HG02973 (cell line): ENCODE data around the gene PLXNA2.

Source experiments
- ATAC-seq: cut with Tn5 transposase; IDR thresholded peaks from one replicate; pipeline ENCODE4 v1.9.1; 2021; ENCODE audit warnings: moderate library complexity; ENCODE audit not compliant: unreplicated experiment

PLXNA2 gene

GRCh38 chr1:208006258-208006920 lies 237.8 kb downstream of the PLXNA2 start:
- ATAC-seq: no peak

DNA sequence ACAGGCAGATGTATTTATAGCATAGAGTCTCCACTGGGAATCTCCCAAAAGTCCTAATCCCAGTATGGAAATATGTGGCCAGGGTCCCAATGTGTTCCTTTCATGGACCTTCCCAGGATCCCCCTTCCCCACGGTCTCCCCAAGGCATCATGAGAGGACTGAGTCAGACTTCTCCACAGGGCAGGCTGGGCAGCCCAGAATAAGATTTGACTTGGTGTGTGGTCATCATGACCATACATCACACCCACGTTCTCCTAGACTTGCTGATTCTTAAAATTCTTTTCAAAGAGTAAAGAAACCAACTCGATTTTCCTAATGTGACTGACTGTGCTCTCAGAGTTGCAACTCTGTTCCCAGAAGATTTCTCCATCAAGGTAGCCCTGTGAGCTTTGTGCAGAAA lies 239.3 kb downstream of the PLXNA2 start:
- no peak for ATAC-seq

DNA sequence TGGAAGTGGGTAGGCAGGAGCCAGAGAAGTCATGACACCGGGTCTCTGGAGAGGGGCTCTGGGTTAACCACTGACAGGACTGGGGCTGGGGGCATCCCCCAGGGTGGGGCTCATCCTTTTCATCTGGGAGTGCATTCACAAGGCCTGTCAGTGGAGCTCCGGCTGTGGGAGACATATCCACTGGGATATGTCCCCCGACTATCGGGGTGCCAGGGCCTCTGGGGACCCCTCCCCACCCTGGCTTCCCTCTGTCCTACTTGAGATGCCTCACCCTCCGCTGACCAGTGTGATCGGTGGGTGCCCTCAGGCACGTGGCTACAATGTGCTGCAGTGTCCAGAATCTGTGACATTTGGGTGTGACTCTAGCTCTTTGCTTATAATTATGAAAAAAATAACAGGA lies 240.9 kb downstream of the PLXNA2 start:
- no peak for ATAC-seq

DNA sequence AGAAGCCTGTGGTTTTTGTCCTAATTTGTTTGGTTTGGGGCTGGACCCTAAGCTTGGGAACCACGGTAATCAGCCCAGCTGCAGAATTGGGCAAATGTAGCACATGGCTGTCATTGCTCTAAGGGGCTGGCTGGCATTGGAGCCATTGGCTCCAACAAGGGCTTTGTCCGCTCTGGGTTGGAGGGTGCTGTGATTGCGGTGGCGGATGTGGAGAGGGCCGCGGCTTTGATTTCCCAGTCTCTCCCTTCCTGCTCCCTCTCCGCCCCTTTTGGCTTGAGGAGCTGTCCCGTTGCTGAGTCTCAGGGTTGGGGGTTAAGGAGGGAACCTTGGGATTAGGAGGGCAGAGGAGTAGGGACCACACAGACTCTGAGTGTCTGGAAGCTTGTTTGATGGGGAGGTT lies 241.5 kb downstream of the PLXNA2 start:
- ATAC-seq: no peak

GRCh38 chr1:208002078-208002477 lies 242.1 kb downstream of the PLXNA2 start:
- ATAC-seq: no peak

GRCh38 chr1:208000504-208000903 lies 243.7 kb downstream of the PLXNA2 start:
- ATAC-seq: no peak

DNA sequence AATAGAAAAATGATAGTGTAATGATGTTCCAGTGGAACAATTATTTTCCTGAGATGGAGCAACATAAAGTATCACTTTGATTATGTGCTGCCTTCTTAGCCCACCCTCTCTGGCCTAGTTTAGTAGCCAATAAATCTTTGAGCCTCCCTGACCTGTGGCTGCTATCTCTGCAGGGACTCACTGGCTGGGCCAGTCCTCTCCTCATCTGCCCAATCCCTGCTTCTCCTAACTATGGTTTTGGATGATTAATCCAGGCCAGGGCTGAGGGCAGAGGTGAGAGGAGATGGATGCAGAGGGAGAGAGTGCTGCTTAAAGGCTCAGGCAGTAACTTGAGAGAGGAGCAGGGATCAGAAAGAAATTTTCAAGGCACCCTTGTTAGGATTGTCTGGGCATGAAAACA lies 244.2 kb downstream of the PLXNA2 start:
- no peak for ATAC-seq

DNA sequence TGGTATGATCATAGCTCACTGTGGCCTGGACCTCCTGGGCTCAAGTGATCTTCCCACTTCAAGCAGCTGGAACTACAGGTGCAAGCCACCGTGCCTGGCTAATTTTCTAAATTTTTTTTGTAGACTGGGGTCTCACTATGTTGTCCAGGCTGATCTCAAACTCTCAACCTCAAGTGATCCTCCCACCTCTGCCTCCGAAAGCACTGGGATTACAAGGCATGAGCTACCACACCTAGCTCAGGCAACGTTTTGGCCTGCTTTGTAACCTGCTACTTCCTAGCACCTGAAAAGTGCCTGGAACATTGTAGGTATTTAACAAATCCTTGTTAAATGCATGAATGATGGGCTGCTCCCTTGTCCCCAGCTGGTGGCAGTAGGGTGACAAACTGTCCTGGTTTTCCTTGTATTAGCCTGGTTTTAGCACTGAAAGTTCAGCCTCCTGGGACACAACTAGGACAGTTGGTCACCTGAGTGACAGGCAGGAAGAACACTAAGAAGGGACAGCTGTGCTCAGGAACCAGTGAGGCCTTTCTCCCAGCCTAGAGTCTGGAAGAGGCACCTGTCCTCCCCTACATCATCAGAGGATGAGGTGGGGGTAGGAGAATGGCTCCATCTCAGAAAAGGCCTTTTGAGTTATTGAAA lies 244.8 kb downstream of the PLXNA2 start:
- ATAC-seq: no peak

DNA sequence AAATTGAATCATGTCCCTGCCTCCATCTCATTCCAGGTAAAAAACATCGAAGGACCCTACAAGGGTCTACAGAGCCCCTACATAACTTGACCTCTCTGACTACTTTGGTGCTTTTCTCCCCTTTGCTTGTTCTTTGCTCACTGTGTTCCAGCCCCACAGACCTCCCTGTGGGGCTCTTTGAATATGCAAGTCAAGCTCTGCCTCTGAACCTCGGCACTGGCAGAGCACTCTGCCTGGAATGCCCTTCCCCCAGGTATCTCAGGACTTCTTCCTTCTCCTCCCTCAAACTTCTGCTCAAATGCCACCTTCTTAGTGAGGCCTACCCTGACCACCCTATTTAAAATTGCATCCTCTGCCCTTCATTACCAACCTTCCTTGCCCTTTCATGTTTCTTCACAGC lies 245.5 kb downstream of the PLXNA2 start:
- no peak for ATAC-seq

GRCh38 chr1:207997486-207998268 lies 246.5 kb downstream of the PLXNA2 start:
- peak; percentile 87 for ATAC-seq

DNA sequence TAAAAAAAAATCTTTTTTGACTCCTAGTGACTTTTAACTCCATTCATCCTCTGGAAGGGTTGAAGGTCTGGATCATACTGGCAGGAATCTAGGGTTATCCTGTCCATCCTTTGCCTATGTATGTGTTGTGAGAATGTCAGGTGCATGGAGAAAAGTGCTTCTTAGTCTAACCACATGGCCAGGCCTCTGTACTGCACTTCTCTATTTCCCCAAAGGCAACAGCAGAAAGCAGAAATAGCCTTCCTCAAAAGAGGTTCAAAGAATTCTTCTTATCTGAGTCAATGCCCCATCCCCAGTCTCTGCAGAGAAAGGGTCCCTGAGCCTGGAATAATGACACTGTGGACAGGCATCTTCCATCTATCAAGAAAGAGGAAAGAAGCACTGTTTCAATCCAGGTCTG lies 247.5 kb downstream of the PLXNA2 start:
- ATAC-seq: no peak

GRCh38 chr1:207995576-207995975 lies 248.6 kb downstream of the PLXNA2 start:
- ATAC-seq: no peak

- no peak for ATAC-seq
Measured at GRCh38 chr1:207993477-207994445, 250.4 kb downstream of the PLXNA2 start.

DNA sequence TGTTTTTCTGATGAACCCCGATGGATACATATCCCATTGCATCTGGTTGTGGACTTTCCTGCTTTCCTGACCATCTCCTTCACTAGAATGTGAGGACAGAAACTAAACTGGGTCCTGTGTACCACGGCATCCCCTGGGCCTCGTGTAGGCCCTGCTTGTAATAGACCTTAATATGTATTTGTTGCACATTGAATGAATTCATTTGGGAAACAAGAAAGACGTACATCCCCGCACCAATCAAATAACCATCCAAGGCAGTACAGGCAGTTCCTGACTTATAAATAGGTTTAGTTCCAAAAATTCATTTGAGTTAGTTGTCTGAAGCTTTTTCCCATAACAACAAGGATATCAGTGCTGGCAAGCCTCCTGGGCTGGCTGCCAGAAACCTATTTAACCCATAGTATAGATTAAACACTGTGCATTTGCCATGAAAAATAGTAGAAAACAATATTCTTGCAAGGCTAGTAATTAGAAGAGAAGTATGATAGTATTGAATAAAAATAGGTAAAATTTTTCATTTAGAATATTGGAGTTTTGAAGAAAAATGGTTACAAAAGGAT lies 251.4 kb downstream of the PLXNA2 start:
- ATAC-seq: no peak

GRCh38 chr1:207991583-207992026 lies 252.6 kb downstream of the PLXNA2 start:
- no peak for ATAC-seq

DNA sequence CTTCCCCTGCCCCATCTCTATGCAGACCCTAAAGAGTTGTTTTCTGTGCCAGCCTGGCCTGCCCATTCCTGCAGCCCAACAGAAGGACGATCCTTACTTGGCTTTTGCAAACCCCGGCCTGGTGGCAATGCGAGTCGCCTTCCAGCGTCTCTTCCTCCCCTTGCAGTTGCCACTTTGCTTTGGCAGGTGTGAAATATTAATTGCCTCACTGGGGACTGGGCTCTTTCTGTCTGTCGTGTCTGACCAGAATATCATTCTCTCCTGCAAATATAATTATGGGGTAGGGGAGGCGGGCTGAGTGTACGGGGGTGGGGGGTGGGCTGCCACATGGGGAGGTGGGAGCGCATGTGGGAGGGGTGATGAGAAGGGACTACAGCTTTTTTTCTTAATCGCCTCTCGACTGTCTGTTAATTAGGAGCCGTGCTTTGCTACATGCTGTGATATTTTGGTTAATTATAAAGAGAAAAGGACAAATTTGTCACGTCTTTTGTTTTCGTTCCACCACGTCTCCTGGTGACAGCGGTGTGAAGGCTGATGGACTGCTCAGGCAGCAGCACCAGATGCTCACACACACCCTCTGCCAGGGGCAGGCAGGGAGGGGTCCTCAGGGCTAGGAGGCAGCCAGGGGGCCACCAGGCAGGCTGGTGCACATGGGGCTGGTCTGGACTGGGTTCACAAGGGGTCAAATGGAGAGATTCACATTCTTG lies 253.2 kb downstream of the PLXNA2 start:
- no peak for ATAC-seq

DNA sequence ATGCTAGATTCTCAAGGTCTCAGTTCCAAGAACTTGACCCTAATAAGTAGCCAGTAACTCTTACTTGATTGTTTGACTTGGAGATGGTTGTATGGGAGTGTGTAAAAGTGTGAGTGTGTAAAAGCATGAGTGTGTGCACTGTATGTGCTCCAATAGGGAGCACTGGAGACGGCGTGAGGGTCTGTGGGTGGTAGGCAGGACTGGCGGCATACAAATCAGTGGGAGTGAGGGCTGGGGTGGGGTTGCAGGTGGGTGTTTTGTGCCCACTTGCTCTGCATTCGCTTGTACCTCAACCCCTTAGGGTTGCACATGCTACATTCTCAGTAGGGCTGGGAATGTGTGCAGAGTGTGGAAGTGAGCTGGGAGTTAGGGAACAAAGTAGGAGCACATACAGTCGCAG lies 253.7 kb downstream of the PLXNA2 start:
- ATAC-seq: no peak

DNA sequence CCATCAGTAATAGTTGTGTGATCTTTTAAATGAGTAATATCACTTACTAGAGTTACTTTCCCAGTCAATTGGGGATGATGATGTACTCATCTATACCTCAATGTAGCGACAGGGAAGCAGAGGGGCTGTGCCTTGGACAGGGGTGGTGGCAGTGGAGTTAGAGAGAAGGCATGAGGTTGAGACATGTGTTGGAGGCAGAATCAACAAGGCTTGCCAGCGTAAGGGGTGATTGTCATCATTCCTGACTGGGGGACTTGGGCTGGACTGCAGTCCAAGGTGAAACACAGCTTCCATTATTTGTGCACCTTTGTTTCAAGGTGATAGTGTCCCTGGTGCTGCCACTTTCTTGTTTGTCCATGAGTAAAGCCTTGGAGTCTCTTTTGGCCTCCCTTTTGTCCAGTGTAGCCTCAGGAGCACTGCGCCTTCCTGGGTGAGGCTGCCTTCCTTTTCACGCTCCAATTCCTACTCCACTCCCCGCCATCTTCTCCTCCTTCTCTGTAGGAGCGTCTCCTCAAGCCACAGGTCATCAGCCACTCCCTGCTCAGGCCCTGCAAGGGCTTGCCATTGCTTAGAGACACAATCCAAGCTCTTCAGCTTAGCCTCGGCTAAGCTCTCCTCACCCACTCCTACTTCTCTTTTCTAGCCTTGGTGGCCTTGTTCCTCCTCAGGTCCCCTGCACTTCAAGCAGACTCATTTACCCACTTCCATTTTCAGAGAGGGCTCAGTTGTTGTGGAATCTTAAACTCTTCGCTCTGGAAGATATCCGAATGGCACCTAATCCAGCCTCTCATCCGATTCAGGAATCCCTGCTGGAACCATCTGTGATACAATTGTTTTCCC lies 255.6 kb downstream of the PLXNA2 start:
- ATAC-seq: no peak

- ATAC-seq: no peak
Measured at GRCh38 chr1:207987164-207987563, 257.0 kb downstream of the PLXNA2 start.
